ENCODE results near the gene ADAM21.
"Not testable (repeated sequence)": the region's sequence is repeated elsewhere in the genome, so short reads cannot be mapped to it uniquely, and the experiment has no call there.

ADAM21 gene

DNA sequence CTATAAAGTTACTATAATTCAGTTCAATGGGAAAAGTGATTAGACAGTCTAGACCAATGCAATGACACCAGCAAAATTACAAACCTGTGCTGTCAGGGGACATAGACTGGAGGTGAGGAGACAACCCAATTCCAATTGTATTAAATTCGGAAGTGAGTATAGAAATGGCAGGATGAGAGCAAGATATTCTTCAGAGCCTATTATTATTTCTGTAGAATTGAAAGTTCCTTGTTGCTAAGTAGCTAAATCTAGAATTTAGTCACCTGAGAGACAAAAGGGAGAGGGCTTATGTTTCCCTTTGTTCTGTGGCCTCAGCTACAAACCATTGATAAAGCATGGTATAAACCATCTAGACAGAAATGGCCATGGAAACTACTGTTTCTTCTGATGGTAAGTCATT, at the start of gene ADAM21:
TSS of gene ADAM21 (plus strand) at position 301 of the 400 bp plus-strand sequence. CDS start 5,326 bp downstream, outside the sequence.
- no peak for DNase-seq (ENCODE audit: low read depth)

DNA sequence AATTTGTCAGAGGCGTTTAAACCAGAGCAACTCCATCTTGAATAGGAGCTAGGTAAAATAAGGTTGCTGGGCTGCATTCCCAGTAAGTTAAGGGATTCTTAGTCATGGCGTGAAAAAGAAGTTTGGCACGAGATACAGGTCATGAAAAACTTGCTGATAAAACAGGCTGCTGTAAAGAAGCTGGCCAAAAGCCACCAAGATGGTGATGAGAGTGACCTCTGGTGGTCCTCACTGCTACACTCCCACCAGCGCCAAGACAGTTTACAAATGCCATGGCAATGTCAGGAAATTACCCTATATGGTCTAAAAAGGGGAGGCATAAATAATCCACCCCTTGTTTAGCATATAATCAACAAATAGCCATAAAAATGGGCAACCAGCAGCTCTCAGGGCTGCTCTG, 48.6 kb upstream of the ADAM21 start:
- DNase-seq (ENCODE audit: low read depth), result not testable (repeated sequence)

DNA sequence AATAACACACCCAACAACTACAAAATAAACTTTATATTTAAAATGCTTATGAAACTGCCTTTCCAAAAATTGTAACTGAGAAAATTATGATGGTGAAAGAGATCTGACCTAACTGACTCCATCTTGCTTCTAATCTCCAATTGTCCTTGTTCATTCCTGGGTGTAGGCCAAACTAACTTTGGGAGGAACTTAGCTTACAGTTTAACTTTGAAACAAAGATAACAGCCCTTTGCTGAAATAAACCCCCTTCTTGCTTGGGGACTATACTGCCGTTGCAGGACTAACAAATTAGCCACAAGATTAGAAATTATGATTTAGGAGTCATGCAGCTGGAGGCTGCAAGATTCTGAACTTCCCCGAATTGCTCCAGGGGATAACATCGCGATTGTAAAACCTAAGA, 45.8 kb upstream of the ADAM21 start:
- not testable (repeated sequence) for DNase-seq (ENCODE audit: low read depth)

DNA sequence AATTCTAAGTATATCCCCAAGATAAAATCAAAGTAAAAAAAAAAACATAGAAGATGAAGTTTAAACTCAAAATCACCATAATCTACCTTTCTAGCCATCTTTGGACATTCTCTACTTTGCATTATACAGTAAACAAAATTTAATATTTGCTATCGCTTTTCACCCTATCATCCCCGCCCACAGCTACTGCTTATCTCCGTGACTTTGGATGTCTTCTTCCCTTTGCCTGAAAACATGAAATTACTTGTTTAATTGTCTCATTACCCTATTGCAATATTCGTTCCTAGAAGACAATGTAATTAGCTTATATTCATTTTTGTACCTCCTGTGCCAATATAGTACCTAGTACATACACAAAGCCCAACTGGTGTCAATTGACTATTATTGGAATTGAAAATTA, 44.4 kb upstream of the ADAM21 start:
- no peak for DNase-seq (ENCODE audit: low read depth)

DNA sequence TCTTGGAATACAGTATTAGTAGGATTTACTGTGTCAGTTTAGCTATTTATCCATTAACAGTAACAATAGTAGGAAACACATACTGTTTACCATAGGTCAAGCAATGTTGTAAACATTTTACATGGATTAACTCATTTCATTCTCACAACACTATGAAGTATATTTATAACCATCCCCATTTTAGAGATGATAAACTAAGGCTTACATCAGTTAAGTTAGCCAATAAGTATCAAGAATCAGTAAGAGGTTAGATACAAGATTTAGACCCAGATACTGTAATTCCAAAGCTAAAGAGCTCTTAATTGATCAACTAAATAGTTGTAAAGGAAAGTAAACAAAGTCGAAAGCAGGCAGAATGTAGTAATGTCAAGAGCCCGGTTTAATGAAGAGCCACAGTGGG, 36.2 kb upstream of the ADAM21 start:
- DNase-seq (ENCODE audit: low read depth), result no peak

DNA sequence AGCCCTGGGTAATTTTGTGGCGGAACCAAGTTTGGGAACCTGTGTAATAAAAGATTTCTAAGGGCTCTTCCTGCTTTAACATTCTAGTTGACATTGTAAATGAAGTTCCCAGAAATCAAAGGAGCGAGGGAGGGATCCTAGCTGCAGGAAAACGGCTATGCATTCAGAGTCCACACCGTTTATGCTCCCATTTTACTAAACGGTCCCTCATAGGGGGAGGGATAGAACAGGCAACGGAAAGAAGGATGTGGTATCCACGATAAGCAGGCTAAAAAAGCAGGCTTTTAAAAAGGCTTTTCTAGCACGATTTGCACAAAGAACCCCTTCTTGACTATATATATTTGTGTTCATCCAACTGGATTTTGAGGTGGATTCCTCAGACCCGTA, 35.6 kb upstream of the ADAM21 start:
- DNase-seq (ENCODE audit: low read depth), result no peak

DNA sequence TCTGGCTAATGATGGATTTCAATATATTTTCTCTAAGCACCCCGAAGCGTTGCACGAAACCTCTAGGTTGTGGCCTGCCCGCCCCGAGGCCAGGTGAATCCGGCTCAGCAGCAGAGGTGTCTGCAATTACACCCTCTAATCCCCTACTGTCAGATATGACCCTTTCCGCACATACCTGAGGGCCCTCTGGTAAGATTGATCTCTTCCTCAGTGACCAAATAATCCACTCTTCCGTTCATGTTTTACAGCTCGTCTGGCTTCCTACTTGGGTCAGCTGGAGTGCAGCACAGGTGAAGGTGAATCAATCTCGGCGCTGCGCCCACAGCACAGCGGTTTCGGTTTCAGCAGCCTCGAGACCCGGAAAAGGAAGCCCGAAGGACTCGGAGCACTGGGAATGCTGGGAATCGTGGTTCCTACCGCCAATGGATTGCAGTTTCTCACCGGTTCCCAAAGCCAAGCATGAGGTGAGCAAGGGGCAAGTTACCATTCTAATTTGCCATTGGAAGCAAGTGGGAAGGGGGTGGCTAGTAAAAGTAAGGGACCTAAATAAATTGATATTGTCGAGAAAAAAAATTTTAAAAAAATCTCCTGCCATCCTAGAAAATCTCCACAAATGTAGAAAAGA, 35.1 kb upstream of the ADAM21 start, which contains the start of gene SYNJ2BP:
TSS of gene SYNJ2BP (minus strand) at position 366 of the 625 bp plus-strand sequence. CDS start at position 239, 127 bp downstream.
- DNase-seq (ENCODE audit: low read depth), result no peak

DNA sequence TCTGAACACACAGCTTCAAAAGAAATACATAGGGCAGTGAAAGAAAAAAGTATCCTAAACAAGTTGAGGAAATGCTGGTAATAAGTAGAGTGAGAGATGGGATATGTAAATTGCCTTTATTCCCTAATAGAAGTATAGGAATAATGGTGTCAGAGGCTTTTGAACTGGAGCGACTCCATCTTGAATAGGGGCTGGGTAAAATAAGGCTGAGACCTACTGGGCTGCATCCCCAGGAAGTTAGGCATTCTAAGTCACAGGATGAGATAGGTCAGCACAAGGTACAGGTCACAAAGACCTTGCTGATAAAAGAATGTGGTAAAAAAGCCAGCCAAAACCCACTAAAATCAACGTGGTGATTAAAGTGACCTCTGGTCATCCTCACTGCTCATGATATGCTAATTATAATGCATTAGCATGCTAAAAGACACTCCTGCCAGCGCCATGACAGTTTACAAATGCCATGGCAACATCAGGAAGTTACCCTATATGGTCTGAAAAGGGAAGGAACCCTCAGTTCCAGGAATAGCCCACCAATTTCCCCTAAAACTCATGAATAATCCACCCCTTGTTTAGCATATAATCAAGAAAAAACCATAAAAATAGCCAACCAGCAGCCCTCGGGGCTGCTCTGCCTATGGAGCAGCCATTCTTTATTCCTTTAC, 32.6 kb upstream of the ADAM21 start:
- DNase-seq (ENCODE audit: low read depth), result not testable (repeated sequence)

DNA sequence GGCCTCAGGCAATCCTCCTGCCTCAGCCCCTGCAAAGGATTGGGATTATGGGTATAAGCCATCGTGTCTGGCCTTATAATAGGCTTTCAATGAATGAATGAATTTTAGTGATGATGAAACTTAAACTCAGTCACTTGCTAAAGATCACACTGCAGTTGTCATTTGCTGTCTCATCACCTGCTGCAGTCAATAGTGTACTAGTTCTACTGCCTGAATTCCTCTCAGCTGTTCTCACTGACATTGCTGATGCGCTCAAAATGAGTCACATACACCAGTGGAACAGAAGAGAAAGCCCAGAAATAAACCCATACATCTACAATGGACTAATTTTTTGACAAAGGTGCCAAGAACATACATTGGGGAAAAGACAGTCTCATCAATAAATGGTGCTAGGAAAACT, 29.4 kb upstream of the ADAM21 start:
- DNase-seq (ENCODE audit: low read depth), result no peak

DNA sequence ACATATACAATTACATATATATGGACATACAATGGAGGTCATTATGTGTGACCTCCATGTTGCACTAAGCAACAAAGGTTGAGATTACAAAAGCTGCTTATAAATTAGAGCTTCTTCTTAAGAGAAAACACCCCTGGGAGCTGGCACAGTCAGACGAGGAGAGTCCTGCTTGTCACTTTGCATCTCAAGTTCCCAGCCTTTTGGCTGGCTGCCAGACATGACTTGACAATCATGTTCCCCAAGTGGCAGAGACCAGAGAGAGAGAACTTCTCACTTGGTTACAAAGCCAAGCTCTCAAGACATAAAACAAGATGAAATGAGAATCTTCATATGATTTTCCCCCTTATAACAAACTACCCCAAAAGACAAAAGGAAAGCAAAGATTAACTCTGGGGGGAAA, 26.6 kb upstream of the ADAM21 start:
- DNase-seq (ENCODE audit: low read depth), result peak; percentile 26

DNA sequence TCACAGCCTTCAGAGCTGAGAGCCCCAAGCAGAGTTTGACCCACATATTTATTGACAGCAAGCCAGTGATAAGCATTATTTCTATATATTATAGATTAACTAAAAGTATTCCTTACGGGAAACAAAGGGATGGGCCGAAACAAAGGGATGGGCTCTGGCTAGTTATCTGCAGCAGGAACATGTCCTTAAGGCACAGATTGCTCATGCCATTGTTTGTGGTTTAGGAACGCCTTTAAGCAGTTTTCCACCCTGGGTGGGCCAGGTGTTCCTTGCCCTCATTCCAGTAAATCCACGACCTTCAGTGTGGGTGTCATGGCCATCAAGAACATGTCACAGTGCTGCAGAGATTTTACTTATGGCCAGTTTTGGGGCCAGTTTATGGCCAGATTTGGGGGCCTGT, 25.4 kb upstream of the ADAM21 start:
- not testable (repeated sequence) for DNase-seq (ENCODE audit: low read depth)

DNA sequence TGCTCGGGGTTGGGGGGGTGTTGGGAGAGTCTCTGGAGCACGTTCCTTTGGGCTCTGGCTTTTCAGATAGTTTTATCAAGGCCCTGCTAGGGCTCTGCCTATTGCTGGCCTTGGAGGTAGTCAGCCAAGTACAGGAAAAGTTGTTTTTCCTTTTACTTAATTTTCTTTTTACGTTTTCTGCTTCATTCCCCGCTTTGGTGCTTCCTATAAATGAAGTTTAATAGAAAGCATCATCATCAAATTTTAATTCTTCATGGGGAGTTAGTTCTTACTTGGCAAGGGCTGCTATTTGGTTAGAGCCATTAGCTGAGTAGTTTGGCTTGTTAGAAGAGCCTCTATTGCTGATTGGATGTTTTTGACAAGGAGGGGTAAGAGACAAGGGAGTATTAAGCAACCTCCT, 15.1 kb upstream of the ADAM21 start:
- DNase-seq (ENCODE audit: low read depth), result no peak

DNA sequence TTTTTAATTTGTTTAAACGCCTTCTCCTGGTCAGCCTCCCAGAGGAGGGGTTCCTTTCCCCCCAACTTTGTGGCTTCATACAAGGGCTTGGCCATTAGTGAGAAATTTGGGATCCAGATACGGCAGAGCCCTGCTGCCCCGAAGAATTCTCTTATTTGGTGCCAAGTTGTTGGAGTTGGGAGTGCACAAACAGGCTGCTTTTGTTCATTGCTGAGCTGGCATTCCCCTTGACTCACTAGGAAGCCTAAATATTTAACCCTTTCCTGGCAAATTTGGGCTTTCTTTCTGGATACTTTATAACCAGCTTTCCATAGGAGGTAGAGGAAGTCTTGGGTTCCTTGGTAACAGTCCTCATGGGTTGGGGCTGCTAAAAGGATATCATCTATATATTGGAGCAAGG, 10.3 kb upstream of the ADAM21 start:
- DNase-seq (ENCODE audit: low read depth), result no peak

DNA sequence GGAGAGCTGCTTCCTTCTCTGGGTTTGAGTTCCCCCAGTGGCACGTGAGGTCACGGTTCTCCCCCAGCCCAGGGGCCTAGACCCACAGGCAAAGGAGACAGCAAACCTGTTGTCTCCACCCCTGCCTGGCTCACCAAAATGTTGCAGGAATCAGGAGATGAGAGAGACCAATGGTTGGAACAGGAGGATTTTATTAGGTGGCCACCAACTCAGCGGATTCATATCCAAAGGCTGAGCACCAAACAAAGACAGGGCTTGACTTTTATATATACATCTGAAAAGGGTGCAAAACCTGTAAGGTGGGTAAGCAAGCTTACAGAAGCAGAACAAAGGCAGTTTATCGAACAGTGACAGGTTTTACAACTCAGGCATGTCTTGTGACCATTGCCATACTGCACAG, 9.2 kb upstream of the ADAM21 start:
- DNase-seq (ENCODE audit: low read depth), result no peak

DNA sequence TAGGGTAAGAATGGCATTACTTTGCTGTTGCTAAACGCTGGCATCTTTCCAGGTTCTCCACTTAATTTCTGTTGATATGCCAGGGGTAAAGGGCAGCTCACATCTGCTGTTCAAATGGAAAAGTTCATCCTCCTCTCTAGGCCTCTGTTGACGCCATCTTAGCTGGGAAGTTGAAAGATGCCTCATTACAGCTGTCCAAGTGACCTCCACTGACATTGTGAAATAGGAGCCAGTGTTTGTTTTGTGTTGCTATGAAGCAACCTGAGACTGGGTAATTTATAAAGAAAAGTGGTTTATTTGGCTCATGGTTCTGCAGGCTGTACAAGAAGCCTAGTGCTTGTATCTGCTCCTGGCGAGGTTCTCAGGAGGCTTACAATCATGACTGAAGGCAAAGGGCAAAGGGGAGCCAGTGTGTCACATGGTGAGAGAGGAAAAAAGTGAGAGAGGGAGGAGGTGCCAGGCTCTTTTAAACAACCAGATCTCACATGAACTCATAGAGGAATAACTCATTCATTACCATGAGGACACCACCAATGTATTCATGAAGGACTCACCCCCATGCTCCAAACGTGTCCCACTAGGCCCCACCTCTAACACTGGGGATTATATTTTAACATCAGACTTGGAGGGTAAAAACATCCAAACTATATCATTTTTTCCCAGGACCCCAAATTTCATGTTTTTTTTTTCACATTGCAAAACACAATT, 3.2 kb upstream of the ADAM21 start:
- no peak for DNase-seq (ENCODE audit: low read depth)

DNA sequence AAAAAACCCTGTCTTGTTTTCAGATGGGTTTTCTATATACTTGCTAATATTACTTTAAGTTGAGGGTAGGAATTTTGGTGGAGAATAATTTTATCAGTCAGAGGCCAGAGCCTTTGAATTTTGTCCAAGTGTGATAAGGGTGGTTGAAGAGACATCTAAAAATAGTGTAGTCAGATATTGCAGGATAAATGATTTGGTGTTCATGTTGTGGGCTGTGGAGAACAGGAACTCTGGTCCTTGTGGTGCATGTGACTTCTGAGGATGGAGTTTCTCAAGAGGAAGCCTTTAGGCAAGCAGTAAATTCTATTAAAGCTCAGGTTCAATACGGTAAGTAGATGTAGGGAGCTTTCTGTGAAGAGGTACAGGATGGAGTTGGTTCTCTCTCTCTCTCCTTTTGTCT, 2.8 kb downstream of the ADAM21 start:
- DNase-seq (ENCODE audit: low read depth), result no peak

DNA sequence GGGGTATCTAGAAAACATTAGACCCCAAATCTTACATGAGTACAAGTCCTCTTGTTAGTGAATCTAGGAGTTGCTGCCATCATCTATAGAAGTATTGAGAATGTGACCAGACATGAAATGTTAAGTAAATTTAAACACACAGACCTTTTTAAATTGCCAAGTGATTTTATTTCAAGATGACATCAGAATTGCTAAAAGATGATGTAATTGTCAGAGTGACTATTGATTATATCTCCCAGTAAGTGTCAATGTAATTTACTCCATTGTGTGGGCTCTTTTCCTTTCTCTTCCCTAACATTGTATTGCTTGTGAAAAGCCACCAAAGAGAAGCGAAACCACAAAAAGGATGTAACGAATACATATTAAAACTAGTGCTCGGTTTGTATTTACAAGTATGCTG, 16.8 kb downstream of the ADAM21 start:
- no peak for DNase-seq (ENCODE audit: low read depth)

DNA sequence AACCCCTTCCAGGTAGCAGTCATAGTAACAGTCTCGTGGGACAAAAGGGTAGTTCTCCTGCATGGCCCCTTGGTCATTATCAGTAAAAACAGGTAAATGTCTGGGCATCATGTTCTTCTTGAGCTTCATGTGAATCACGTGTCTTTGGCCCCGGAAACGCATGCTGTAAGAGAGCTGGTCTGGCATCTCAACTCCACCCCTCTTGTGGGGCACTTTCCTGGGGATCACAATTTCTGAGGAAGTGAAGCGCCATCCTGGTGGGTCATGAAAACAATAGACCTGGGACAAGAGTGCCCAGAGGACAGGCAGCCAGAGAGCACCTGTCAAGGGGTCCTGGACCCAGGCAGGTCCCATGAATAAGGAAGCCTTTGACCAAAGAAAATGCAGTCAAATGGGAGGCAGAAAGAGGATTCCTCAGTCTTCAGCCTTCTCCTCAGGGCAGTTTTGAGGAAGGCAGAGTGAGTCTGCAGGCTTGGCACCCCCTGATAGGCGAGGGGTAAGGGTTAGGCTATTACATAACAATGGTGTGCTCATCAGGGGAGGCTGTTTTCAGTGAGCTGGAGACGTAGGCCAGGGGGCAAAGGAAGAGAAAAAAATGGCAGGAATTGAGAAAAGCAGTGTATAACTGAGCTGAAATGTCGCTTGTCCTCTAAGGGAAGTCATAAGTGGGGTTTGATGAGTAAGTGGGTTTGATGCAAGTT, 19.0 kb downstream of the ADAM21 start:
- DNase-seq (ENCODE audit: low read depth), result not testable (repeated sequence)

DNA sequence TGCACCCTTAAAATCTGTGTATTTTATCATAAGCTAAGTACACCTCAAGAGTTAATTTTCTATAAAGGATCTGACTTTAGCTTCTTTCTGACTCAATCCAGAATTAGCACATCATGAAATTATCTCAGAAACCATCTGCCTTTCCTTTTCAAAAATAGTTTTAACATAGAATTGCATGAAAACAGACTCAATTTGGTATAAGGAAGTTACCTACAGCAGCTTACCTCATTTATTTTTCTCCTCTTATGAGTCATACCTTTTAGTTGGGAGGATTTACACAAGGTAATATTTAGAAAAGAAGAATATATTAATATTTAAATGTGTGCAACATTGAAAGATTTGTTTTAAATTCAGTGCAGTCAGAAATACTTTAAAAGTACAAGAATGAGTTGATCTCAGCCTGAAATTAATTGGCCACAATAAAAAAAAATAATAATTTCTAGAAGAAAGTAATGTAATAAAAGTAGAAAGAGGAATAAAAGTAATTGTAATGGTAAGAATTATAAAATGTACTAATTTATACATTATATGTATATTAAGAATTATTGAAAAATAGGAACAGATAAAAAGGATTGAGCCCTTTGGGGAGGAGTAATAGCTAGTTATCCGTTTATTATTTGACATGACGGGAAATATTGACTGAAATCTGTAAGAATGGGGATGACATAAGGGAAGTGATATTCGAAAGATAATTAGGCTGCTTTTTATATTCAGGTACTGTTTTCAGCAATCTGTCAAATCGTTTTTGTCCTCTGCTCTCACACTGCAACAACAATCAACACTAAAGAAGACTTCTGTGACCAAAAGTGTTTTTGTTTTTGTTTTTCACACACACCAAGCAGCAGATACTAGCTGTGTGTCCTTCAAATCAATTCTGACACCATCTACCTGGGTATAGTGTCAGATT, 20.5 kb downstream of the ADAM21 start:
- DNase-seq (ENCODE audit: low read depth), result no peak

DNA sequence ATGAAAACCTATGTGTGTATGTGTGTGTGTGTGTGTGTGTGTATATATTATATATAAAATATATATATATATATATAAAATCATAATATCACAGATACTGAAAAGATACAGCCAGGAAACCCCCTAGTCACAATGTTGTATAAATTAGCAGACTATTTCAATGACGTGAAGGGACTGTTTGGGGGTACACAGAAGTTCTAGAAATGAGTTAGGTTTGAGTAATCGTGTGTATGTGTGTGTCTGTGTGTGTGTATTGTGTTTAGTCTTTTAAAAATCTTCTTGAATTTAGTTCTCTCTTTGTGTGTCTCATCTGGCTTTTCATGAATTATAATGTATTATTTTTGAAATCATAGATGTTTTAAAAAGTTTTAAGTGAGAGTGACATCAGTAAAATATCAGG, 21.9 kb downstream of the ADAM21 start:
- no peak for DNase-seq (ENCODE audit: low read depth)

DNA sequence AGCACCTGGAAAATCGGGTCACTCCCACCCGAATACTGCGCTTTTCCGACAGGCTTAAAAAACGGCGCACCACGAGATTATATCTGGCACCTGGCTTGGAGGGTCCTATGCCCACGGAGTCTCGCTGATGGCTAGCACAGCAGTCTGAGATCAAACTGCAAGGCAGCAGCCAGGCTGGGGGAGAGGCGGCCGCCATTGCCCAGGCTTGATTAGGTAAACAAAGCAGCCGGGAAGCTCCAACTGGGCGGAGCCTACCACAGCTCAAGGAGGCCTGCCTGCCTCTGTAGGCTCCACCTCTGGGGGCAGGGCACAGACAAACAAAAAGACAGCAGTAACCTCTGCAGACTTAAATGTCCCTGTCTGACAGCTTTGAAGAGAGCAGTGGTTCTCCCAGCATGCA, 23.5 kb downstream of the ADAM21 start:
- DNase-seq (ENCODE audit: low read depth), result not testable (repeated sequence)
